GM18508 (cell line): ENCODE measurements around the gene NBEAL2.

ENCODE experiments used
- ATAC-seq: cut with Tn5 transposase; IDR thresholded peaks from one replicate; pipeline ENCODE4 v1.9.1; 2021; ENCODE audit warnings: moderate number of reproducible peaks; ENCODE audit not compliant: insufficient read depth, unreplicated experiment

NBEAL2 gene

GRCh38 chr3:46997453-46998091 is 18.1 kb downstream of the NBEAL2 start:
- ATAC-seq, result no peak

DNA sequence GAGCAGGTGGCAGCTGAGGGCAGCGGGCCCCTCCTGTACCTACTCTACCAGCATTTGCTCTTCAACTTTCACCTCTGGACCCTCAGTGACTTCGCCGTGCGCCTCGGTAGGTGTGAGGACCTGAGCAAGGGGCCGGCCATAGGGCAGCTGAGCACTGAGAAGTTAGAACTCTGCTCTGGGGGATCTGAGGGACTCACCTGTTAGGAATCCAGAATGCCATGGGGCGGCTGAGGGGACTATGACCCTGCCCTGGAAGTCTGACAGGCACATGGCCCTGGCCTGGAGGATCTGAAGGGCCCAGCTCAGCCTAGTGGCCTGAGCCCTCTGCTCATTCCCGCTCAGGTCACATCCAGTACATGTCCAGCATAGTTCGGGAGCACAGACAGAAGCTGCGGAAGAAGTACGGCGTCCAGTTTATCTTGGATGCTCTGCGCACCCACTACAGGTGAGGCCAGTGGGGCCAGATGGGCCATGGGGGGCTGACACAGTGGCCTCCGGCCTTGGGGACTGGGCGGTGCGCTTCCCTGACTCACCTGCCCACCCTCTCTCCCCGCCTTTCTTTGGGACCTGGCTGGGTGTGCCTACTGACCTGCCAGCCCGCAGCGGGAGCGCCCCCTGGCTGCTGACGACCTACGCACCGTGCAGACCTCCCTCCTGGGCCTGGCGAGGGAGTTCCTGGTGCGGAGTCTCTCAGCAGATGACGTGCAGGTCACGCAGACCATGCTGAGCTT is 18.8 kb downstream of the NBEAL2 start:
- ATAC-seq, result no peak

- no peak for ATAC-seq
Observed at GRCh38 chr3:46998852-46999515, 19.5 kb downstream of the NBEAL2 start.

GRCh38 chr3:46999516-47000197 is 20.2 kb downstream of the NBEAL2 start:
- no peak for ATAC-seq

DNA sequence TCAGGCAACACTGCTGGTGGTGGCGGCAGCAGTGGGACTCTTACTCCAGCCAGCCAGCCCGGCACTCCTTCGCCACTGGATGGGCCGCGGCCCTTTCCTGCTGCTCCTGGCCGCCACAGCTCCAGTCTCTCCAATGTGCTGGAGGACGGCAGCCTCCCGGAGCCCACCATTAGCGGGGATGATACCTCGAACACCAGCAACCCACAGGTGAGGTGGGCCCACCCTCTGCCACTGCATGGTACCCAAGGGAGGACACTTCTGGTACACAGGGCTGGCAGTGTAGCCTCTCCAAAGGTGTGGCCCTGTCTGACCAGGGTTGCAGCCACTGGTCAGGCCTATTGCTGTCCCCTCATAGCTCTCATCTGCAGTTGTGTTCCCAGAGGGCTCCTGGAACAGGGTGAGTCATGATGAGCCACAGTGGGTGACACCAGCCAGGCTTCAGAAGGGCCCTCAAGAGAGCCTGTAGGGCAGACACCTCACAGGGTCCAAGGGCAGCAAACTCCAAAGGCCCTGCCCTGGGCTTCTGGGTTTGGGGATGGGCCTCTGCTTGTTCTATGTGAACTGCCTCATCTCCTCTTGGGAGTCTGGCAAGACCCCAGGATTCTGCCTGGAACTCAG is 20.8 kb downstream of the NBEAL2 start:
- no peak for ATAC-seq

- ATAC-seq, result no peak
Observed at GRCh38 chr3:47000922-47001730, 21.7 kb downstream of the NBEAL2 start.

GRCh38 chr3:47001731-47002170 is 22.3 kb downstream of the NBEAL2 start:
- no peak for ATAC-seq

- no peak for ATAC-seq
Observed at GRCh38 chr3:47002171-47003055, 22.9 kb downstream of the NBEAL2 start.

DNA sequence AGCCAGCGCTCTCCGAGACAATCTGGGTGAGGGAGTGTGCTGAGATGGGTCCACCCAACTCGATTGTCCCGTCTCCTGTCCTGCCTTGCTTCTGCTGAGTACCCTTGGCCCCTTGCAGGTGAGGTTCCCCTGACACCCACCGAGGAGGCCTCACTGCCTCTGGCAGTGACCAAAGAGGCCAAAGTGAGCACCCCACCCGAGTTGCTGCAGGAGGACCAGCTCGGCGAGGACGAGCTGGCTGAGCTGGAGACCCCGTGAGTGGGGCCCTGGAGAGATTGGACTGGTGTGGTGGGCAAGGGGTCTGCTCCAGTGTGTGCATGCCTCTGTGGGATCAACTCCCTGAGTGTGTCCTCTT is 23.6 kb downstream of the NBEAL2 start:
- no peak for ATAC-seq

GRCh38 chr3:47003461-47004368 is 24.2 kb downstream of the NBEAL2 start:
- no peak for ATAC-seq

GRCh38 chr3:47004369-47005211 is 25.1 kb downstream of the NBEAL2 start:
- no peak for ATAC-seq

- ATAC-seq, result no peak
Observed at GRCh38 chr3:47005212-47006144, 26.0 kb downstream of the NBEAL2 start.

- no peak for ATAC-seq
Observed at GRCh38 chr3:47006145-47006651, 26.7 kb downstream of the NBEAL2 start.

DNA sequence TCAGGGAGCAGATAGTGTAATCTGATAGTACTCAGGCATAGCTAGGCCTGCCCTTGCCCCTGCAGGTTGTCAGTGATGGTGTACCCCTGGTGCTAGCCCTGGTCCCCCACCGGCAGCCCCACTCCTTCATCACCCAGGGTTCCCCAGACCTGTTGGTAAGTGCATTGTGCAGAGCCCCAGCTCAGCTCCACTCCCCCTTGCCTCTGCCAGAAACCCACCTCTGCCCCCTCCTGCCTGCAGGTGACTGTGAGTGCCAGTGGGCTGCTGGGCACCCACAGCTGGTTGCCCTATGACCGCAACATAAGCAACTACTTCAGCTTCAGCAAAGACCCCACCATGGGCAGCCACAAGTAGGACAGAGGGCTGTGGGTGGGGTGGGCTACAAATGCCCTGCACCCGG is 27.5 kb downstream of the NBEAL2 start:
- no peak for ATAC-seq

- no peak for ATAC-seq
Observed at GRCh38 chr3:47007482-47008233, 28.2 kb downstream of the NBEAL2 start.
